ENCODE results near the gene SMIM22.
"Not testable (repeated sequence)": the region's sequence is repeated elsewhere in the genome, so short reads cannot be mapped to it uniquely, and the experiment has no call there.

The SMIM22 gene

DNA sequence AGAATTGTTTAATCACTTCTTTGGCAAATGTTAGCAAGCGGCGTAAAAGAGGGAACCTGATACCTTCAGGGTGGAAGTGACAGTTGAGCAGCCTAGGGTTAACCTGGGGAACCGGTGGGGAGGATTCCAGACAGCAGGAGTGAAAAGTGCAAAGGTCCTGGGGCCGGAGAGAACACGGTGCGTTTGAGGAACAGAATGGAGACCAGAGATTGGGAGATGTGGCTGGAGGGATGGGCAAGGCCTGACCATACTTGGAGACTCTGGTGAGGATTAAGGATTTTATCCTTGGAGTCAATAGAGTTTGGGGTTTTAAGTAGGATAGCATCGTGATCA, 25.9 kb upstream of the SMIM22 start:
- DNase-seq = no peak

DNA sequence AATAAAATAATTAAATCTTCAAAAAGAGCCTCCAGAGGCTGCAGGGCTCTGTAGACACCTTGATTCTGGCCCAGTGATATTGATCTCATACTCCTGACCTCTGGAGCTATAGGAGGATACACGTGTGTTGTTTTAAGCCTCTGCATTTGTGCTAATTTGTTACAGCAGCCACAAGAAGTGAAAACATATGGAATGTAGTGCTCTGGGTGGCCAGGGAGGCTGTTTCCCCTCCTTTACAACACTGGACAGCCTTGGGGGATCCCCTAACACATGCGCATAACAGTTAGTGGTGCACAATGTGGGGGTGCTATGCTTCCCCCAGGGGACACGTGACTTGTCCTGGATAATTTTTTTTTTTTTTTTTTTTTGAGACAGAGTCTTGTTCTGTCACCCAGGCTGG, 23.5 kb upstream of the SMIM22 start:
- DNase-seq = no peak

DNA sequence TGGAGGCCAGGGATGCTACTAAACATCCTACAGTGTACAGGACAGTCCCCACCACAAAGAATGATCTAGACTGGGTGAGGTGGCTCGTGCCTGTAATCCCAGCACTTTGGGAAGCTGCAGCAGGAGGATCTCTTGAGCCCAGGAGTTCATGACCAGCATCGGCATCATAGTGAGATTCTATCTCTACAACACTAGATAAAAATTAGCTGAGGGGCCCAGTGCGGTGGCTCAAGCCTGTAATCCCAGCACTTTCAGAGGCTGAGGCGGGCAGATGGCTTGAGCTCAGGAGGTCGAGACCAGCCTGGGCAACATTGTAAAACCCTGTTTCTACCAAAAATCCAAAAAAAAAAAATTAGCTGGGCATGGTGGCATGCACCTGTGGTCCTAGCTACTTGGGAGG, 22.8 kb upstream of the SMIM22 start:
- DNase-seq = no peak

- DNase-seq = no peak
Observed at GRCh38 chr16:4775005-4775404, 20.2 kb upstream of the SMIM22 start.

GRCh38 chr16:4776141-4776705, 18.9 kb upstream of the SMIM22 start:
- DNase-seq = no peak

DNA sequence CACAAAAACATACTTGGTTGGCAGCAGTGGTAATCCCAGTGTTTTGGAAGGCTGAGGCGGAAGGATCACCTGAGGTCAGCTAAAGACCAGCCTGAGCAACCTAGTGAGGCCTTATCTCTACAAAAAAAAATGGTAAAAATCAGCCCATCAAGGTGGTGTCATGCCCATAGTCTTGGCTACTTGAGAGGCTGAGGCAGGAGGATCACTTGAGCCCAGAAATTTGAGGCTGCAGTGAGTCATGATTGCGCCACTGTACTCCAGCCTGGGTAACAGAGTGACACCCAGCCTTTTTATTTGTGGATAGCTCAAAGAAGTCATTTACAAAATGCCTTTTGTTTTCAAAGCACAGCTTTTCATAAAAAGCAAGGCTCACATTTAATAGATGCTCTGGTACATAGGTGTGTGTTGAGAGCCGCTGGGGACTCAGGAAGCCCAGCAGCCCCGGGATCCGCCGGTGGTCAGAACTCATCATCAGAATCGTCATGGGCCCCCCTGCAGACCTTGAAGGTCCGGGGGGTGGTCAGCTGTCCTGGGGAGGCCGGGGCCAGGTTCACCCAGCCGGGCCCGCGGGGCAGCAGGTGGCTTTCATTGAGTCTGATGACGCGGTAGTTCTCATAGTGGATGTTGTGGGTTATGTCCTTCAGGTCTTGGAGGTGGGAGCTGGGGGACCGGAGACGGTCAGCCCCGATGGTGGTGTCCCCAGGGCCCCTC, 17.7 kb upstream of the SMIM22 start:
- DNase-seq = no peak

GRCh38 chr16:4778050-4778392, 17.1 kb upstream of the SMIM22 start:
- no peak for DNase-seq

DNA sequence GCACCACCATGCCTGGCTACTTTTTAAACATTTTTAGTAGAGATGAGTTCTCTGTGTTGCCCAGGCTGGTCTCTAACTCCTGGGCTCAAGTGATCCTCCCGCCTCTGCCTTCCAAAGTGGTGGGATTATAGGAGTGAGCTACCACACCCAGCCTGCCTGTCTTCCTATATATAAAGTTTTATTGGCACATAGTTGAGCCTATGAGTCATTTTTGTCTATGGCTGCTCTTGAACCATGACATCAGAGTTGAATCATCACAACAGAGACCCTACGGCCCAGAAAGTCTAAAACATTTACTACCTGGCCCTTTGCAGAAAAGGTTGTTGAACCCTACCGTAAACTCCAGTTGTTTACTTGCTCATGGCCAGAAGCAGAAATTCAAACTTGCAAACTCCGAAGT, 14.9 kb upstream of the SMIM22 start:
- DNase-seq = no peak

DNA sequence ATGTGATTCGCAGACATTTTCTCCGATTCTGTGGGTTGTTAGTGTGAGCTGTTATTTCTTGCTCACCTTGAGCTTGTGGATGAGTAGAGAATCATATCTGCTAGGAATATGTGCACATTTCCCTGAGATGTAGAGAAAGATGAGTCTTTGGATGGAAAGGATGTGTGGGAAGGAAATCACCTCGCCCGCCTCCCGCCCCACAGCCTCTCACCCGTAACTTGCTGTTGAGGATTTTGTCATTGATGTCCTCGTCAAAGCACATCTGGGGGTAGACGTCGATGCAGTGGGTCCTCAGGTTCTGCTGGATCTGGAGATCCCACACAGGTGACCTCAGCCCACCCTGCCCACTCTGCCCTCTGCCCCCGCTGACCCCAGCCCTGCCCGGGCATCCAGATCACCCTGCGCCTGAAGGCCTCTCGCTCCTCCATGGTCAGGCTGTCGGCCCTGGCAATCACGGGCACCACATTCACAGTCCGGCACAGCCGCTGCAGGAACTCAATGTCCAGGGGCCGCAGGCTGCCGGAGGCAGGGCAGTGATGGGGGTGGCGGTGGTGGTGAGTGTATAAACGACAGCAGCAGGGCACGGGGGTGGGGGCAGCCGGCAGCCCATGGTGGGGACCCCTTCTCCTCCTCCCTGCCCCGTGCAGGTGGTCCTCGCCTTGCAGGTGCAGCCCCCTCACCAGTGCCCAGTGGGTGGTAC, 11.8 kb upstream of the SMIM22 start:
- no peak for DNase-seq

- no peak for DNase-seq
Observed at GRCh38 chr16:4783951-4784336, 11.2 kb upstream of the SMIM22 start.

GRCh38 chr16:4784444-4784987, 10.7 kb upstream of the SMIM22 start:
- not testable (repeated sequence) for DNase-seq

GRCh38 chr16:4785758-4786433, 9.3 kb upstream of the SMIM22 start:
- no peak for DNase-seq

GRCh38 chr16:4787068-4787467, 8.1 kb upstream of the SMIM22 start:
- DNase-seq = no peak

DNA sequence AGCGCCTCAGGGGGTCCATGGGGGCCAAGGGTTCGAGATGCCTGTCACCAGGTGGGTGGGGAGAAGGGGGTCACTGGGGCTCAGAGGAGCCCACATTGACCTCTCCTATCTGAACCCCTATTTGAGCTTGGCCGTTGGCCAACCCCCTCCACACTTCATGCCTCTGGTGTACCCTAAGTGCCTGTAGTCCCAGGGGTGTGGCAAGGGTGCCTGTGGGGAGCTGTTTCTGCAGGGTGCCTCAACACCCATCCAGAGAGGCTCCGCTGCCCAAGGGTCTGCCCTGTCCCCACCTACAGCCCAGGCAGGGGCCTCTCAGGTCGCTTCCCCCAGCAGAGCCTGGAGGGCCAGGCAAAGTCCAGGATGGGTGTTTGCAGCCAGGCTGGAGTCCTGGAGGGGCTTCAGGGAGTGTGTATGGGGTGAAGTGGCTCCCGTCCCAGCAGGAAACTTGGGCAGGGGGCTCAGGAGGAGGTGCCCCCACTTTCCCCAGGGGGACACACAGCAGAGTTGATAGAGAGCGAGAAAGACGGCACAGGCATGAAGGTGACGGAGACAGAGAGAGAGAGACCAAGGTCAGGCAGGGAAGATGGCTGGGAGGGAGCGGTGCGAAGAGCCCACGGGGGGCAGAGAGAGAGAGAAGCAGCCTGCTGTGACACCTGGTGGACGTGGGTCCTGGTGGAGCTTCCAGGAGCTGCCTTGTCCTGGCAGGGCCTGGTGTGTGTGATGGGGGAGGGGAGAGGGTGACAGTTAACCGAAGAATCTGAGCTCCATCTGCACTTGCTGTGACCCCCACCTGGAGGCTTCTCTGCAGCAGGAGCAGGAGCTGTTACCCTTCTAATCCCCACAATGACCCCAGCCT, 7.3 kb upstream of the SMIM22 start, which contains the start of gene SEPTIN12:
Gene SEPTIN12 (minus strand): TSS at position 719 of the 856 bp plus-strand sequence. CDS start 700 bp downstream, at position 19.
- no peak for DNase-seq

DNA sequence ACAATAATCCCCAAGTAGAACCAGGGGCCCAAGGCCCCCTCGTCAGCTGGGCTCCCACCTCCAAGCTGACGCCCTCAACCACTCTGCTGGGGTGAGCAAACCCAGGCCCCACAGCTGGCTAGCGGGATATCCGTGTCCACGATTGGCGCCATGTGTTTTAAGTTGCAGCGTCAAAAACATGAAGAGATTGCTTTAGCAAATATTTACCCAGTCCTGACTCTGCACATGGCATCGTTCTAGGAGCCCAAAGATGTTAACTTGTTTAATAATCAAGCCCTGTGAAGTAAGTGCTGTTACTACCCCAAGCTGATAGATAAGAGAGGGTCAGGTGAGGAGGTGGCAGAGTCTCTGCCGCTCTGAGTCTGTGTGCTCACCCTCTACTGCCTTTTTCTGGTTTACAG, 6.7 kb upstream of the SMIM22 start:
- DNase-seq = no peak

DNA sequence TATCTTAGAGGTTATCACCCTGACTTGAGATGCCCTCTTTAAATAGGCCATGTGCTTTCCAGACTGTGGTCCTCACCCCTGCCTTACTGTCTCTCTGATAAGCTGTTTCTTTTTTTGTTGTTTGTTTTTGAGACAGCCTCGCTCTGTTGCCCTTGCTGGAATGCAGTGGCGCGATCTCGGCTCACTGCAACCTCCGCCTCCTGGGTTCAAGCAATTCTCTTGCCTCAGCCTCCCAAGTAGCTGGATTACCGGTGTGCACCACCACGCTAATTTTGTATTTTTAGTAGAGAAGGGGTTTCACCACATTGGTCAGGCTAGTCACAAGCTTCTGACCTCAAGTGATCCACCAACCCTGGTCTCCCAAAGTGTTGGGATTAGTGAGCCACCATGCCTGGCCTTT, 6.3 kb upstream of the SMIM22 start:
- DNase-seq = no peak

DNA sequence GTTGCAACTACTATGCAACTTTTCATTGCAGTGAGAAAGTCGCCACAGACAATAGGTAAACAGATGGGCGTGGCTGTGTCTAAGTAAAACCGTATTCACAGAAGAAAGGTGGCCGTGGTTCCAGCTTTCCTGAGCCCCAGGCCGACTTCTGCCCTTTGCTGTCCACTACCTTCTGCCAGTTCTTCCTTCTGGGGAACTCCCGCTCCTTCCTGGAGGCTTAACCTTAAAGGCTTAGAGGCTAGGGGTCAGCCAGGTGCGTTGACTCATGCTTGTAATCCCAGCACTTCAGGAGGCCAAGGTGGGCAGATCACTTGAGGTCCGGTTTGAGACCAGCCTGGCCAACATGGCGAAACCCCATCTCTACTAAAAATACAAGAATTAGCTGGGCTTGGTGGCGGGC, 4.9 kb upstream of the SMIM22 start:
- DNase-seq = no peak

GRCh38 chr16:4790871-4791270, 4.3 kb upstream of the SMIM22 start:
- no peak for DNase-seq

DNA sequence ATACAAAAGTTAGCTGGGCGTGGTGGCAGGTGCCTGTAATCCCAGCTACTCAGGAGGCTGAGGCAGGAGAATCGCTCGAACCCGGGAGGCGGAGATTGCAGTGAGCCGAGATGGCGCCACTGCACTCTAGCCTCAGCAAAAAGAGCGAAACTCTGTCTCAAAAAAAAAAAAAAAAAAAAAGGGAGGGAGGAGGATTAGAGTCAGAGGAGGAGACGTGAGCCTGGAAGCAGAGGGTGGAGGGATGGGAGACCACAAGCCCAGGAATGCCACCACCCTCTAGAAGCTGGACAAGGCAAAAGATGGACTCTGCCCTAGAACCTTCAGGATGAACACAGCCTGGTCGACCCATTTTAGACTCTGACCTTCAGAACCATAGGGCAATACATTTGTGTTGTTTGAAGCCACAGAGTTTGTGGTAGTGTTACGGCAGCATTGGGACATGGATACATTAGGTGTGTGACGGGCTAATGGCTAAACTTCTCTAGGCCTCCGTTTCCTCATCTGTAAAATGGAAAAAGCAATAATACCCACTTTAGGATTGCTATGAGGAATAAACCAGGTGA, 2.1 kb upstream of the SMIM22 start:
- no peak for DNase-seq

- no peak for DNase-seq
Observed at GRCh38 chr16:4795828-4796572, 831 bp downstream of the SMIM22 start.

DNA sequence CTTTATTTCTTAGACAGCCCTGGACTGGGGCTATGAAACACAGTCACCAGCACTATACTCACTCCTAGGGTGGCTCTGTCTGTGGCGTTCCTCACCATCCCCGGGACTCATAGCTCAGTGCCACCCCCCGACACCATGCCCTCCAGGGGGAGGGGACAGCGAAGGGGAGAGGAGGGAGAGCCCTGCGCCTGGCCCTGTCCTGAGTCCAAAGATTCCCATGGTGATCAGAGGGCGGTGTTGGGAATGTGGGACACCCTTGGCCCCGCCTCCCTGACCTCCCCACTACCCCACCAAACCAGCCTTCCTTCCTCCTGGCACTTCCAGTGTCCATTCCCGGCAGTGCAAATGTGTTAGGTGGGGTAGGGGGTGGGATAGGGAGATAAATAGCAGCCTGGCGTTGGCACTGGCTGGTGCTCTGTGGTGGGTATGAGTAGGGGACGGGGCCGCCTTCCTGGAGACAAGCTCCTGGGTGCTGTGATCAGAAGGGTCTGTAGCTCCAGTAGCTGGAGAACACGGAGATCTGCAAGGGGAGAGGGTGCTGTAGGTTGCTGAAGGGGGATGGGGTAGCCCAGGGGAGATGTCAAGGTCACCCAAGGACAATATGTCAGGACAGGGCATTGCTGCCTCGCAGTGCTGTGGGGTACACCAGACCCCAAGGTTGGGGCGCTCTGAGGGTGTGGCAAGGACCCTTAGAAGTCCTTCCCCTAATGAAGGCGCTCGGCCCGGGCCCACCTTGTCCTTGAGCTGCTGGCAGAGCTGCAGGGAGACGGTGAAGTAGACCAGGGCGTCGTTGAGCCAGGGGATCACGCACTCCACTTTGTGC, 2.0 kb downstream of the SMIM22 start:
- no peak for DNase-seq
